HG03045 (cell line): ENCODE results near the gene AGRP.

ENCODE experiments used
- ATAC-seq: cut with Tn5 transposase; IDR thresholded peaks from one replicate; pipeline ENCODE4 v1.9.1; 2021; ENCODE audit warnings: mild to moderate bottlenecking, moderate library complexity; ENCODE audit not compliant: unreplicated experiment

The AGRP gene

DNA sequence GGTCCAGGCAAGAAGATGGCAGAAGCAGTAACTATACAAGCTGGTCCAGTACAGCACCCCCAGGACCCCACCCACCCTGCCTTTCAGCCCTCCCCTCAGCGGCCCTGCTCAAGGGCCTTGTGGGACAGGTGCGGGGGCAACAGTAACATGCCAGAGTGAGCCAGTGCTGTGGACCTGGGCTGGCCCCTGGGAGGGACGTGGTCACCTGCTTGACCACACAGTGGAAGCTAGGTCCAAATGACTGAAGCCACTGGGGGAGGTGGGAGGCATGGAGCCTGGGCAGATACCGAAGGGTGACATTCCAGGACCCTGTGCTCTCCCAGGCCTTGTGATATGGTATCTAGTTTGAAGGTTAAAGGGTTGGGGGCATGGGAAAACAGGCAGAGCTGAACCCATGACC lies 19.7 kb downstream of the AGRP start:
- no peak for ATAC-seq

DNA sequence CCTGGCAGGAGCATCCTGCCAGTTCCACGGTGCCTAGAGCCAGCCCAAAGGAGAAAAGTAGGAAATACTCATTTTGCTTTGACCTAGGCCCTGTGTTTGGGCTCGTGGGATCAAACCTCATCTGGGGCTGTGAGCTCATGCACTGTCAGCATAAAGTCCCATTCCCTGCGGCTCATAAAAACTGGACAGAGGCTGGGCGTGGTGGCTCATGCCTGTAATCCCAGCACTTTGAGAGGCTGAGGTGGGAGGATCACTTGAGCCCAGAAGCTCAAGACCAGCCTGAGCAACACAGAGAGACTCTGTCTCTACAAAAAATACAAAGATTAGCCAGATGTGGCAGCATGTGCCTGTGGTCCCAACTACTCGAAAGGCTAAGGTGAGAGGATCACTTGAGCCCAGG lies 20.3 kb downstream of the AGRP start:
- ATAC-seq = no peak

- ATAC-seq = no peak
Measured at GRCh38 chr16:67462279-67462655, 21.1 kb downstream of the AGRP start.

DNA sequence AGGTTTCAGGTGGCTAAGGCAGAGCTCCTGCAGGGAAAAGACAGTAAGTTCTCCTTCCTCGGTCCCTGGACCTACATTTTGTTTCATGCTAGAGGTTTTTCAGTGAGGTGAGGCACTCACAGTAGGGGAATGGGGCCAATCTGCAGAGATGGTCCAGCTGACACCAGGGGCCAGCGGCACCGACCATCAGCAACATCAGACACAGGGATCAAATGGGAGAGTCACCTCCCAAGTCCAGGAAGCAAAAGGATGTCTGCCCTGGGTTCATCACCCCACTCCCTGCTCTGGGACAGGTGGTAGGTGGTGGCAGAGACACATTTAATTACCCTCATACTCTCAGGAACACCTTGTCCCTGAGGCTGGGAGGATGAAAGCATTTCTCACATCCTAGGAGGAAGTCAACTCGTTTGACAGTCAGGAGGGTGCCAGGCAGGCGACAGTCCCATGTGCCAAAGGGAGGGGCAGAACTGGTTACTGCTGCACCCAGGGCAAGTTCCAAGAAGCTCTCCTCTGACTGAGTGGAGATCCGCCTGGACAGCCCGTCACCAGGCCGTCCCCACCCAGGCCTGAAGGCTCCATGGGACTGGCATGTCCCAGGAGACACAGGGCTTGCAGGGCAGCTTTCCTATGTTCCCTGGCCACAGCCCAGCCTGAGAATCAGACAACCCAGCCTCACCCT lies 21.6 kb downstream of the AGRP start:
- ATAC-seq = no peak

DNA sequence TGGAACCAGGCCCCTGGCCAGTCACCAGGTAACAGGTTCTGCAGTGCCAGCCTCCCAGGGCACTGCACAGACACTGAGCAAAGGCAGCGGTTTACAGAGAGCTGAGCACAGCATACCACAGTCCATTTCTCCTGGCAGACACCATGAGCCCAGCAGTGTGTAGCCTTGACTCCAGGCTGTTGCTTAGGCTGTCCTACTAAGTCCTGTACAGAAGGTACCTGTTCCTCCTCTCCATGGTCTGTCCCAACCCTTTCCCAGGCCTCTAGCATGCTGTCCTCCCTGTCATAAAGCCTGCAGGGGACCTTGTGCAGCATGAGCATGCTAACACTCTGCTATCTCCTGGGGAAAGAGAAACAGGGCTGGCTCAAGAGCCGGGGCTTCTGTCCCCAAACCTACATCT lies 22.4 kb downstream of the AGRP start:
- ATAC-seq = no peak

DNA sequence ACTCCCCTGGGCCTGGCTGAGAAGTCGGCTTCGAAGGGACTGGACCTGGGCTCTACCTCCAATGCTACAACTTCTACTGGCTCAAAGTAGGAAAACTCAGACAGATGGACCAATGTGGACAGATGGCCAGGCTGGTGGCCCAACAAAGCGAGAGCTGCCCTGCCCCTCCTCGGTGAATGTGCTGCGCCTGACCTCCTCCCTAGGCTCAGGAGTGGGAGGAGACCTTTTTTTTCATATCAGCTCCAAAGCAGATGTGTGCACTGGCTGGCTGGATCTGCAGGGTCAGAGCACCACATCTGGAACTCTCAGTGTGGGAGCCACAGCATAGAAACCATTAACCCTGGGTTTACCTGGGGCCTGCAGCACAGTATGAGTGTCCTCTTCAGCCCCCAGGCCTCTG lies 23.2 kb downstream of the AGRP start:
- no peak for ATAC-seq

GRCh38 chr16:67459861-67460150 lies 23.5 kb downstream of the AGRP start:
- no peak for ATAC-seq

GRCh38 chr16:67459066-67459860 lies 24.1 kb downstream of the AGRP start:
- ATAC-seq = no peak

DNA sequence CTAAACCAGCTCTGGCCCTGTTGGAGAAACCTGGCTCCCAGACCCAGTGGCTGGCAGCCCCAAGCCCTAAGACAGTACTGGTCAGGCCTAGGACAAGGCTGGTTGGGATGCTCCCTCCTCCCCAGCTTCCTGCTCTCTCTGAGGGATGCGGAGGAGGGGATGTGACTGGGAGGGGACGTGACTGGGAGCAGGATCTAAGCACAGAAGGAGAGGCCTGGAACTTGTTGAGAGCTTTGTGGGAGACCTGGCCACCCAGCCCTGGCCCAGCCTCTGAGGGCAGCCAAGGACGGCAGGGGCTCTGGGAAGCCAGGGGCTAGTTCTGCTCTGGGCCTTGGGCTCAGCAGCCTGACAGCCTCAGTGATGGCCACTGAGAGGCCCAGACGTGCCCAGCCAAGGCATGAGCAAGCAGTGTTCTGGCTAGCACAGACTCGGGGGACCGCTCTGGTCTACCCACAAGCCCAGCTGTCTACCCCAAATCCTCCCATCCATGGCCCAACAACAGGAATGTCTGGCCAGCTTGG lies 25.2 kb downstream of the AGRP start:
- no peak for ATAC-seq

DNA sequence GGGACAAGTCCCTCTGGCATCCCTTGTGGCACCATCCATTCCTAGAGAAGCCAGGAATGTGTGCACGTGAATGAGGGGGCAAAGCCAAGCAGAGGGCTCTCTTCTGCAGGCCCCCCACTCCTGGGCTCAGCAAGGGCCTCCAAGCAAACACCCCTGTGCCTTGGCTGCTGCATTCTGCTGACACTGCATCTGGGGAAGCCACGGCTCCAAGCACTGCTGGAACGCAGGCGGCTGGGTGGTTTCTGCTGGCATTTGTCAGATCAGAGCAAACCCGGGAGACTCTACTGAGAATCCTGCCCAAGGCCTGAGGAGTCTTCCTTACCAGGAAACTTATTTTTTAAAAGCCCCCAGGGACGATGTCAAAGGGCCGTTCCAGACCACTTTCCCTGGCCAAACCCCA lies 25.7 kb downstream of the AGRP start:
- no peak for ATAC-seq

GRCh38 chr16:67456391-67457081 lies 26.8 kb downstream of the AGRP start:
- no peak for ATAC-seq

GRCh38 chr16:67454852-67455251 lies 28.5 kb downstream of the AGRP start:
- ATAC-seq = no peak

GRCh38 chr16:67454104-67454503 lies 29.2 kb downstream of the AGRP start:
- ATAC-seq = no peak

GRCh38 chr16:67451704-67452435 lies 31.5 kb downstream of the AGRP start:
- no peak for ATAC-seq

- ATAC-seq = no peak
Measured at GRCh38 chr16:67451061-67451703, 32.2 kb downstream of the AGRP start.

GRCh38 chr16:67449739-67450138 lies 33.6 kb downstream of the AGRP start:
- no peak for ATAC-seq

DNA sequence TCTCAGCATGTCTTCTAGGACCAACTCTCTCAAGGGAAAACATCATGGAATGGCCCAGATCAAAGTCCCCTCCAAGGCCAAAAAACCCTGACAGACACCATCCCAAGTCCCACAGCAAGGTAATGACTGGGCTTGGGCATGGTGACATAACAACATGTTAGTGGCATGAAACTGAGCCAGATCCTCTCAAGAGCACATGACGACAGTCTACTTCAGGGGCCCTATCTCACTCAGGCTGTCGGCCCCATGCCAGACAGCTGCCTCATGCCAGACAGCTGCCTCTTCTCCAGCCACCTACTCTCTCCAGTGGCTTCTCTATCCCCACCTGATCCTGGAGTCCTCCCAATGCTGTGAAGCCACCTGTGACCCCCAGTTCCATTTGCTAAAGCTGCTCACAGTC lies 34.0 kb downstream of the AGRP start:
- ATAC-seq = no peak

- no peak for ATAC-seq
Measured at GRCh38 chr16:67448580-67448979, 34.8 kb downstream of the AGRP start.

- no peak for ATAC-seq
Measured at GRCh38 chr16:67447508-67448076, 35.8 kb downstream of the AGRP start.

DNA sequence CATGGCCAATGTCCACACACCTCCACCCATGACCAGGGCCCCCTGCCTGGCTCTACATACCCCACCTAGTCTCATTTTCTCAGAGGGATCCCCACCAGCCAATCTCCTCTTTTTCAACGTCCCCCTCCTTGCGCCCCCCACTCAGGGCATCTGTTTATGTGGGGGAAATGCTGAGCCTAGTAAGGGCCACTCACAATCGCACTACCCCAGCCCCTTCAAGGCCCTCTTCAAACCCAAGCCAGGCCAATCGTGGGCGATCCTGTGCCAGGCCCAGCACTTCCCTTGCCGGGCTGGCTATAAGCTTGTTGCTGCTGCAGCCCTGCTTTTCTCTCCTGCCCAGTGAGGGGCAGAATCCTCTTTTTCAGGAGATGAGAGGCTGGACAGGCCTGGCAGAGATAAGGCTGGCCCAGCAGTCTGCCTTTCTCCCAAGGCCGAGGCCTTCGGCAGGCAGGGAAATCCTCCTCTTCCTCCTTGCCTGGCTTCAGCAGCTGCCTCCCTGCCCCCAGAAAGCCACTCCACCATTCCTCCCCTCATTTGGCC lies 36.3 kb downstream of the AGRP start:
- no peak for ATAC-seq
